ENCODE results near the gene PGGT1B. TPM values are rescaled to one million over a fixed set of nuclear protein-coding genes. Genes with fewer than 3 reads are reported as not detected.

The PGGT1B gene
- polyA plus RNA-seq, 1 donor from 2014 or later: 6.6 TPM

DNA sequence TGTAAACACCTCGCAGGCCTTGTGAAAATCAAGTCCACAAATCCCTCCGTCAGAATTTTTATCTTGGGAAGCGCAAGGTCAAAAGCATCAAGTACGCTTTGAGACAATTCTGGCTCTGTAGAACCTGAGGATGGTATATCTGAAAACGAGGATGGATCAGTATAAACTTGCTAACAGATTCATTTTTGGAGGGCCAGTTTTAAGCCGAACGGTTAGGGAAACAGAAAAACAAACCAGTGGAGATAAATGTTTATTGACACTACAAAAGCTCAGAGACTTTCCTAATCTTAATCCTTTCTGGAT lies 352 bp upstream of the PGGT1B start:
- Histone ChIP-seq H4K20me1 (ENCODE audit: insufficient read depth) (no peaks in the 10 kb centered on the region), H2AFZ (ENCODE audit: low read depth, low read length) (peak overlapping the region; percentile 81), H3K27me3 (ENCODE audit: insufficient read depth, low read depth, low read length) (no peaks in the 10 kb centered on the region), H3K27ac (ENCODE audit: low read length) (peak overlapping the region; percentile 86), H3K4me3 (ENCODE audit: low read length) (peak overlapping the region; percentile 82), H3K9me3 (ENCODE audit: low read length) (no peaks in the 10 kb centered on the region), H3K79me2 (replicated peaks; ENCODE audit: insufficient read depth, low read length) (peaks cover 34% of the 10 kb centered on the region), H3K36me3 (ENCODE audit: insufficient read depth, low read length) (peaks cover 11% of the 10 kb centered on the region), H3K9me2 (ENCODE audit: insufficient read depth, low read length) (no peaks in the 10 kb centered on the region), H3F3A (ENCODE audit: insufficient read depth, low read length, poor library complexity, severe bottlenecking) (no peaks in the 10 kb centered on the region), H3K4me2 (ENCODE audit: low read length) (peak overlapping the region; percentile 77), H3K9ac (ENCODE audit: low read length) (peak overlapping the region; percentile 71)
- TF ChIP-seq TAF1 (IDR thresholded peaks at IDR 0.05; ENCODE audit: low read depth): no peak
- TF ChIP-seq, protein P1, sequence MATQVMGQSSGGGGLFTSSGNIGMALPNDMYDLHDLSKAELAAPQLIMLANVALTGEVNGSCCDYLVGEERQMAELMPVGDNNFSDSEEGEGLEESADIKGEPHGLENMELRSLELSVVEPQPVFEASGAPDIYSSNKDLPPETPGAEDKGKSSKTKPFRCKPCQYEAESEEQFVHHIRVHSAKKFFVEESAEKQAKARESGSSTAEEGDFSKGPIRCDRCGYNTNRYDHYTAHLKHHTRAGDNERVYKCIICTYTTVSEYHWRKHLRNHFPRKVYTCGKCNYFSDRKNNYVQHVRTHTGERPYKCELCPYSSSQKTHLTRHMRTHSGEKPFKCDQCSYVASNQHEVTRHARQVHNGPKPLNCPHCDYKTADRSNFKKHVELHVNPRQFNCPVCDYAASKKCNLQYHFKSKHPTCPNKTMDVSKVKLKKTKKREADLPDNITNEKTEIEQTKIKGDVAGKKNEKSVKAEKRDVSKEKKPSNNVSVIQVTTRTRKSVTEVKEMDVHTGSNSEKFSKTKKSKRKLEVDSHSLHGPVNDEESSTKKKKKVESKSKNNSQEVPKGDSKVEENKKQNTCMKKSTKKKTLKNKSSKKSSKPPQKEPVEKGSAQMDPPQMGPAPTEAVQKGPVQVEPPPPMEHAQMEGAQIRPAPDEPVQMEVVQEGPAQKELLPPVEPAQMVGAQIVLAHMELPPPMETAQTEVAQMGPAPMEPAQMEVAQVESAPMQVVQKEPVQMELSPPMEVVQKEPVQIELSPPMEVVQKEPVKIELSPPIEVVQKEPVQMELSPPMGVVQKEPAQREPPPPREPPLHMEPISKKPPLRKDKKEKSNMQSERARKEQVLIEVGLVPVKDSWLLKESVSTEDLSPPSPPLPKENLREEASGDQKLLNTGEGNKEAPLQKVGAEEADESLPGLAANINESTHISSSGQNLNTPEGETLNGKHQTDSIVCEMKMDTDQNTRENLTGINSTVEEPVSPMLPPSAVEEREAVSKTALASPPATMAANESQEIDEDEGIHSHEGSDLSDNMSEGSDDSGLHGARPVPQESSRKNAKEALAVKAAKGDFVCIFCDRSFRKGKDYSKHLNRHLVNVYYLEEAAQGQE (IDR thresholded peaks at IDR 0.05; ENCODE audit: borderline replicate concordance): peak; percentile 13

DNA sequence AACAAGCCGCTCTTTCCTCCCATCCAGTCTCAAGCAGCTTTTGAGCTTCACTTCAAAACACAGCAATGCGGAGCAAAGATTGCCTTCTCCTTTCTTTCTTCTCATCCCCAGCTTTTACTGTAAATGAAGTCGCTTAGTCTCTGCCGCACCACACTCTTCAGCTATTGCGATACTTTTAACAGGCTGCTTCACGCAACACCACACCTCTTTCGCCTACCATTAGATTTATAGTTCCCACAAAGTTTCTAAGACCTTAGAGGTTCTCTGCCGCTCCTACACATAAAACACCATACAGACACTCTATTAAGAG lies 711 bp downstream of the PGGT1B start:
- Histone ChIP-seq H3K36me3 (ENCODE audit: insufficient read depth, low read length) (peaks cover 11% of the 10 kb centered on the region), H3F3A (ENCODE audit: insufficient read depth, low read length, poor library complexity, severe bottlenecking) (no peaks in the 10 kb centered on the region), H3K27ac (ENCODE audit: low read length) (peak overlapping the region; percentile 86), H3K9me3 (ENCODE audit: low read length) (no peaks in the 10 kb centered on the region), H3K4me2 (ENCODE audit: low read length) (peak overlapping the region; percentile 58), H3K4me3 (ENCODE audit: low read length) (peak overlapping the region; percentile 82), H4K20me1 (ENCODE audit: insufficient read depth) (no peaks in the 10 kb centered on the region), H3K9ac (ENCODE audit: low read length) (peak overlapping the region; percentile 71), H3K27me3 (ENCODE audit: insufficient read depth, low read depth, low read length) (no peaks in the 10 kb centered on the region), H2AFZ (ENCODE audit: low read depth, low read length) (peak overlapping the region; percentile 81), H3K79me2 (replicated peaks; ENCODE audit: insufficient read depth, low read length) (peaks cover 39% of the 10 kb centered on the region), H3K9me2 (ENCODE audit: insufficient read depth, low read length) (no peaks in the 10 kb centered on the region)
- TF ChIP-seq, protein P1 (IDR thresholded peaks at IDR 0.05; ENCODE audit: borderline replicate concordance): no peak
- TF ChIP-seq POLR2AphosphoS5 (IDR thresholded peaks at IDR 0.05): no peak
- no peak for TF ChIP-seq TAF1 (IDR thresholded peaks at IDR 0.05; ENCODE audit: low read depth)
- TF ChIP-seq EP300 (conservative IDR thresholded peaks at IDR 0.05; ENCODE audit: poor library complexity, severe bottlenecking): no peak
- TF ChIP-seq MXI1 (conservative IDR thresholded peaks at IDR 0.05; ENCODE audit: poor library complexity, severe bottlenecking): no peak
- TF ChIP-seq, protein P2, sequence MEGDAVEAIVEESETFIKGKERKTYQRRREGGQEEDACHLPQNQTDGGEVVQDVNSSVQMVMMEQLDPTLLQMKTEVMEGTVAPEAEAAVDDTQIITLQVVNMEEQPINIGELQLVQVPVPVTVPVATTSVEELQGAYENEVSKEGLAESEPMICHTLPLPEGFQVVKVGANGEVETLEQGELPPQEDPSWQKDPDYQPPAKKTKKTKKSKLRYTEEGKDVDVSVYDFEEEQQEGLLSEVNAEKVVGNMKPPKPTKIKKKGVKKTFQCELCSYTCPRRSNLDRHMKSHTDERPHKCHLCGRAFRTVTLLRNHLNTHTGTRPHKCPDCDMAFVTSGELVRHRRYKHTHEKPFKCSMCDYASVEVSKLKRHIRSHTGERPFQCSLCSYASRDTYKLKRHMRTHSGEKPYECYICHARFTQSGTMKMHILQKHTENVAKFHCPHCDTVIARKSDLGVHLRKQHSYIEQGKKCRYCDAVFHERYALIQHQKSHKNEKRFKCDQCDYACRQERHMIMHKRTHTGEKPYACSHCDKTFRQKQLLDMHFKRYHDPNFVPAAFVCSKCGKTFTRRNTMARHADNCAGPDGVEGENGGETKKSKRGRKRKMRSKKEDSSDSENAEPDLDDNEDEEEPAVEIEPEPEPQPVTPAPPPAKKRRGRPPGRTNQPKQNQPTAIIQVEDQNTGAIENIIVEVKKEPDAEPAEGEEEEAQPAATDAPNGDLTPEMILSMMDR (IDR thresholded peaks at IDR 0.05; ENCODE audit: poor library complexity, severe bottlenecking): no peak
- no peak for TF ChIP-seq SMC3 (conservative IDR thresholded peaks at IDR 0.05; ENCODE audit: poor library complexity)
- TF ChIP-seq RAD21 (conservative IDR thresholded peaks at IDR 0.05): no peak
- no peak for TF ChIP-seq EZH2 (IDR thresholded peaks at IDR 0.05; ENCODE audit: borderline replicate concordance, insufficient read depth, low read length, poor library complexity, severe bottlenecking)

Measured in neural cell (in vitro differentiated cells).